ENCODE data around the gene PELI3. TPM values are rescaled to one million over a fixed set of nuclear protein-coding genes. Genes with fewer than 3 reads are reported as not detected.
"Not testable (repeated sequence)": the region's sequence is repeated elsewhere in the genome, so short reads cannot be mapped to it uniquely, and the experiment has no call there.

Gene PELI3
- polyA plus RNA-seq, 3 donors = 11.3 to 13.2 (median 12.6) TPM

DNA sequence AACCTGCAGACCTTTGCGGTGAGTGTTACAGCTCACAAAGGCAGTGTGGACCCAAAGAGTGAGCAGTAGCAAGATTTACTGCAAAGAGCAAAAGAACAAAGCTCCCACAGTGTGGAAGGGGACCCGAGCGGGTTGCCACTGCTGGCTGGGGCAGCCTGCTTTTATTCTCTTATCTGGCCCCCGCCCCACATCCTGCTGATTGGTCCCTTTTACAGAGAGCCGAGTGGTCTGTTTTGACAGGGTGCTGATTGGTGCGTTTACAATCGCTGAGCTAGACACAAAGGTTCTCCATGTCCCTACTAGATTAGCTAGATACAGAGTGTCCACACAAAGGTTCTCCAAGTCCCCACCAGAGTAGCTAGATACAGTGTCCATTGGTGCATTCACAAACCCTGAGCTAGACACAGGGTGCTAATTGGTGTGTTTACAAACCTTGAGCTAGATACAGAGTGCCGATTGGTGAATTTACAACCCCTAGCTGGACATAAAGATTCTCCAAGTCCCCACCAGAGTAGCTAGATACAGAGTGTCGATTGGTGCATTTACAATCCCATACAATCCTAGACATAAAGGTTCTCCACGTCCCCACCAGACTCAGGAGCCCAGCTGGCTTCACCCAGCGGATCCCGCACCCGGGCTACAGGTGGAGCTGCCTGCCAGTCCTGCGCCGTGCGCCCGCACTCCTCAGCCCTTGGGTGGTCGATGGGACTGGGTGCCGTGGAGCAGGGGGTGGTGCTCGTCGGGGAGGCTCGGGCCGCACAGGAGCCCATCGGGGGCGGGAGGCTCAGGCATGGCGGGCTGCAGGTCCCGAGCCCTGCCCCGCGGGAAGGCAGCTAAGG, 26.4 kb upstream of the PELI3 start:
- Mint-ChIP-seq H3K27ac (peak overlapping the region in 1 of 7 donors; percentile 55), H3K9me3 (peaks cover 0 to 13% (median 5%) of the 10 kb centered on the region in 7 donors), H3K36me3 (peaks cover 19 to 20% of the 10 kb centered on the region in 2 donors), H3K4me1 (peaks cover 26% of the 10 kb centered on the region)
- H3K27me3 Mint-ChIP-seq (ENCODE audit: low read depth in 3 of 3); H2AFZ ChIP-seq (ENCODE audit: insufficient read depth, low read depth, low read length, poor library complexity, severe bottlenecking); DNase-seq; H3K4me2 ChIP-seq (replicated peaks; ENCODE audit: extremely low read depth, low read length, poor library complexity, severe bottlenecking); H3K4me3 ChIP-seq (replicated peaks in 1 of 3; ENCODE audit: low read depth in 2 of 3, low read length in 3 of 3); H3K27me3 ChIP-seq (ENCODE audit: control insufficient read depth in 2 of 2, insufficient read depth in 2 of 2, low read length in 2 of 2); intact Hi-C loops (cut with micrococcal nuclease); H3K27ac ChIP-seq (ENCODE audit: low read depth in 1 of 2, low read length in 2 of 2); H3K4me3 Mint-ChIP-seq; H3K79me2 ChIP-seq (ENCODE audit: insufficient read depth, low read length); H4K20me1 ChIP-seq (ENCODE audit: insufficient read depth, low read length); H3K9ac ChIP-seq (ENCODE audit: insufficient read depth, low read length, poor library complexity, severe bottlenecking); H3K9me3 ChIP-seq (replicated peaks in 1 of 2; ENCODE audit: control insufficient read depth in 1 of 2, insufficient read depth in 1 of 2, low read length in 2 of 2): not testable (repeated sequence)
- Histone ChIP-seq H3K36me3 (replicated peaks in 1 of 2; ENCODE audit: control insufficient read depth in 1 of 2, insufficient read depth in 2 of 2, low read length in 2 of 2) (peaks cover 12 to 19% of the 10 kb centered on the region in 2 donors), H3K4me1 (ENCODE audit: control insufficient read depth in 1 of 2, insufficient read depth in 2 of 2, low read length in 2 of 2) (peaks cover 34 to 37% of the 10 kb centered on the region in 2 donors)
- 92% methylated on average over 22 of the region's 29 CpGs for WGBS (ENCODE audit: insufficient coverage)

GRCh38 chr11:66440940-66441282, 25.8 kb upstream of the PELI3 start:
- H3K27me3 Mint-ChIP-seq (ENCODE audit: low read depth in 3 of 3); H3K9ac ChIP-seq (ENCODE audit: insufficient read depth, low read length, poor library complexity, severe bottlenecking); DNase-seq; H3K9me3 ChIP-seq (replicated peaks in 1 of 2; ENCODE audit: control insufficient read depth in 1 of 2, insufficient read depth in 1 of 2, low read length in 2 of 2); H3K27ac Mint-ChIP-seq; H3K27me3 ChIP-seq (ENCODE audit: control insufficient read depth in 2 of 2, insufficient read depth in 2 of 2, low read length in 2 of 2); H3K79me2 ChIP-seq (ENCODE audit: insufficient read depth, low read length); intact Hi-C loops (cut with micrococcal nuclease); H2AFZ ChIP-seq (ENCODE audit: insufficient read depth, low read depth, low read length, poor library complexity, severe bottlenecking); H3K4me3 Mint-ChIP-seq; H3K4me3 ChIP-seq (replicated peaks in 1 of 3; ENCODE audit: low read depth in 2 of 3, low read length in 3 of 3); H4K20me1 ChIP-seq (ENCODE audit: insufficient read depth, low read length); H3K4me2 ChIP-seq (replicated peaks; ENCODE audit: extremely low read depth, low read length, poor library complexity, severe bottlenecking); H3K27ac ChIP-seq (ENCODE audit: low read depth in 1 of 2, low read length in 2 of 2): not testable (repeated sequence)
- Mint-ChIP-seq H3K4me1 (peaks cover 26% of the 10 kb centered on the region), H3K36me3 (peaks cover 13 to 14% of the 10 kb centered on the region in 2 donors), H3K9me3 (peaks cover 0 to 13% (median 5%) of the 10 kb centered on the region in 7 donors)
- H3K36me3 ChIP-seq (replicated peaks in 1 of 2; ENCODE audit: control insufficient read depth in 1 of 2, insufficient read depth in 2 of 2, low read length in 2 of 2) = peaks cover 10 to 13% of the 10 kb centered on the region in 2 donors
- 95% methylated on average over 26 of the region's 27 CpGs for WGBS (ENCODE audit: insufficient coverage)
- peaks cover 36 to 38% of the 10 kb centered on the region in 2 donors for H3K4me1 ChIP-seq (ENCODE audit: control insufficient read depth in 1 of 2, insufficient read depth in 2 of 2, low read length in 2 of 2)
